HG03571 (cell line): Measurements from ENCODE around the gene GALNT18.

Source experiments
- ATAC-seq: cut with Tn5 transposase; IDR thresholded peaks from one replicate; pipeline ENCODE4 v1.9.1; 2021; ENCODE audit not compliant: unreplicated experiment

Gene GALNT18

DNA sequence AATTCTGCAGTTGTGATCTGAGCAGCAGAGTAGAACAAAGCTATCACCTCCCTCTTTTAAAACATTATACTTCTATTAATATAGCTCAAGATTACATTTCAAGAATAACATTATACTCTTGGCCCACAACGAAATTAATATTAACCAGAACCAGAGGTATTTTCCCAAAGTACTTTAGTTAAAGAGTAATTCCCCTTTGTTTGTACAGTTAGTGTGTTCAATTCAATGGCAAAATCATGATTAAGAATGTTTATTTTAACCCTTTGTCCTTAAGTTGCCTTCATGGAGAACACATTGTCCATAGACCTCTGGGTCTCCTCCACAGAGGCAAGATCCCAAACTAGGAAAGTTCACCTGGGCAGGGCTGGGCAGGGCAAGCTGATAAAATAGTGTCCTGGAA is 180.7 kb downstream of the GALNT18 start:
- no peak for ATAC-seq

DNA sequence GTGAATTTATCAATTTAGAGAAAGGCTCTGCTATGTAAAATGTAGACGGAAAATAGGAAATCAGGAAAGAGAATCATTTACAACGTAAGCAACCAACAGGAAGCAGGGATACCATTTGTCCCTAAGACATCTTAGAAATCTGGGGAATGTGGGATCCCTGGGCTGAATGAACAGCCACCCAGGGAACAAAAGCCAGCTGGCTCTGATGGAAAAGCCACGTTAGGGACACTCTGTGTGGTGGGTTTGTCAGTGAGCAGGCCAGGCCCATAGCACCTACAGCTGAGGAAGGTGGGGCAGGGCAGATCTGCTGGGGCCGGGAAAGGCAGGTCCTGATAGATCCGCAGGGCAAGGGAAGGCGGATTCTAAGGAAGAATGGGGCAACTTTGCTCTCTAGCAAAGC is 181.7 kb downstream of the GALNT18 start:
- no peak for ATAC-seq

DNA sequence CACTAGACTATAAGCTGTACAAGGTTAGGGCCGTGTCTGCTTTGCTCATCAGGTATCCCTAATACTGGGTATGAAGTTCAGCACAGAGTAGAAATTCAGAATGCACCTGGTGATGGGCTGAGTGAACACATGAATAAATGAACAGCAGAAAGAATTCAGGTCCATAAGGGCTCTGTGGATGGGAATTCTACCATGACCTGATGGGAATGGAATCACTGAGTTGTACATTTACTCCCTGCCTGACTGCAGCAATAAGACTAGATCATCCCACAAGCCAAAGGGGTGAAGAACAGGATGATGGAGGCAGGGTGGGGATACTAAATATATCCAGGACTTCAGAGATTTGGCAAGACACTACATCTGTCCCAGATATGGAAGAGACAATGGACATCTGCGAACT is 182.2 kb downstream of the GALNT18 start:
- no peak for ATAC-seq

DNA sequence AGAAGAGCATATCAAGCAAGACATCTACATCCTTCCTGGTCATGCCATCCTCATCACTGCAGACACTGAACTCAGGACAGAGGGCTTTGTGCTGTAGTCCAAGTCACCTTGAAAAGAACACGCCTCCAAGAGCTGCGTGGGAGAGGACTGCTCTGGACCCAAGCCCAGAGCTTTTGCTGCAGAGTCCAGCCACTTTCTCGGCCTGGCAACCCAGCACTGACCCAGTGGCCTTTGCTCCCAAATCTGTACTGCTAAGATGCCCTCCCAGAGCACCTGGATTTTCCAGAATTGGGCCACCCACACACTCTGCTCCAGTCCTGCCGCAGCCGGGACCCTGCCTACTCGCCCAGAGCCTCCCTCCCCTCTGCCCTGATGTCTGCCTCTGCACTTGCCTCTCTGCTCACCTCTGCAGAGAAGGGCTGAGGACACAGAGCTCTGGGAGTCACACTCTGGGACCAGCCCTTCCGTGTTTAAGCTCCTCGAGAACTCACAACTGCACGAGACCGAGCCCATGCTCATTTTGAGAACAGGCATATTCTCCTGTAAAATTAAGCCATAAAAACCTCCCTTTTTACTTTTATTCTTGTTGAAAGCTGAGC is 185.0 kb downstream of the GALNT18 start:
- no peak for ATAC-seq

DNA sequence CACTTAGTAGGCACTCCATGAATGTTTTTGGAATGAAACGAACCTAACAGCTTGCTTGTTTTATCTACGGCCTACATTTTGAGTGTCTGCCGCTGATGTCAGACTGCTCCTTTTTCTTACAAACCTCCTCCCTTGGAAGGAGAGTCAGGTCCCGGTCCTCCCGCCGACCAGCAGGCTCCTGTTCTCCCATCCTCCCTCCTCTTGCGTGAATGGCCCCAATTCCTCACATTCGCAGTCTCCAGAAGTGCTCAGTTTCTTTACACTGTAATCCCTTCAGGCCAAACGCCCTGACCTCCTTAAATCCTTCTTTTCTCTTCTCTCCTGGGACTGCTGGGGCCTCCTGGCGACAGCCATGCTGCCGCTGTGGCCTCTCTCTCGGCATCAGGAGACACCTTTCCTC is 186.2 kb downstream of the GALNT18 start:
- no peak for ATAC-seq

DNA sequence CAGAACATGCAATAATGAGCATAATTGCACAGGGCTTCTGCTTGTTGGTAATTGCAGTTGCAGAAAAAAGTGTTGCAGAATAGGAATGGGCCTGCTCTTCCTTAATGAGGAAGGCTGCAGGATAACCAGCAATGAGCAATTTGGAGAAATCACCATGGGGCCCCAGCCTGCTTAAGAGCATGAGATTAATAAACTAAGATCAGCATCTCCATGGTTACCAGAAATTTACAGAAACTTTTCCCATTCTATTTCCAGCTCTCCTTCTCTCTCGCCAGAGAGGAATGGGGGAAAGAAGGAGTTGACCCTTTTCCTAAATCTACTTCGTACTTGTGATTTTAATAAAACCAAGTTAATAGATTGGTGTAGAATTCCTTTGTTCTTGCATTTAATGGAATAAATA is 187.8 kb downstream of the GALNT18 start:
- no peak for ATAC-seq

DNA sequence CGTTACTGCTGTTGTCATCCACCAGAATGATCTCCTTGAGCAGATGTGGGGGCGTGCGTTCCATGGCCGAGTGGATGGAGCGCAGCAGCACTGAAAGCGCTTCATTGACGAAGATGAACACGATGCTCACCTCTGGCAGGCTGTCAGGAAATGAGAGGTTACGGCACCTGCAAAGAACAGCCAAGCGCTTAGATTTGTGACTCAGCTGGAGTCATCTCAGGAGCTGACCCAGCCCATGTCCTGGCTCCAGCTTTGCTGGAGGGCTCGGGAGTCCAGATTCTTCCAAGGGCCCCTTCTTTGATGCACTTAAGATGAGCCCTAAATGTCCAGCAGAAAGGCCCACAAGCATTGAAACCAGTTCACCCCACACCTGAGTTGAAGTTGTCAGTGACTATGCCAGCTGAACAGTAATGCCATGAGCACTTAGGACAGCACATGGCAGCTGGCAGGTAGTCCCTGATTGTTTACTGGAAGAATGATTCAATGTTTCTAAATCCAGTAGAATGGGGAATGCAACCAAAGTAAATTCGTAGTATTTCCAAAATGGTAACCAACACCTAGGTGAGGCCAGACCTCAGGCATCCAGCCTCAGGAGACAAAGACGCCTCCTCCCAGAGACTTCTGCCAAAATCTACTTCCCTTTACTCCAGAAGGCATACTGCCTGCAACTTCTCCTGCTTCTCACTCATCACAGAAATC is 189.0 kb downstream of the GALNT18 start:
- ATAC-seq = no peak

DNA sequence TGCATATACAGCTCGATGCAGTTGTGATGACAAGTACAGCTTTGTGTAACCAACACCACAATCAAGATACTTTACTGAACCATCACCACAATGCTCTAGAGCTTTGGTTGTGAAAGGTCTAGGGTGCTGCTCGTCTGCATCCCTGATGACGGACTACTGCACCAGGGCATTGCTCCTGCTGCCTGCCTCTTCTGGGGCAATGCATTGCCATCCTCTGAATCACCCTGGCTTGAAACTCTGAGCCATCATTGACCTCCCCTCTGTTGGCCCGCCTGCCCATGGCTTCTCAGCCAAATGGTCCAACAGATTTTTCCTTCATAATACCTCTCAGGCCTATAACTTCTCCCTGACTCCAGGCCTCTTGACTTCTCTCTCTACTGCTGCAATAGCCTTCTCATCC is 191.4 kb downstream of the GALNT18 start:
- ATAC-seq = no peak

DNA sequence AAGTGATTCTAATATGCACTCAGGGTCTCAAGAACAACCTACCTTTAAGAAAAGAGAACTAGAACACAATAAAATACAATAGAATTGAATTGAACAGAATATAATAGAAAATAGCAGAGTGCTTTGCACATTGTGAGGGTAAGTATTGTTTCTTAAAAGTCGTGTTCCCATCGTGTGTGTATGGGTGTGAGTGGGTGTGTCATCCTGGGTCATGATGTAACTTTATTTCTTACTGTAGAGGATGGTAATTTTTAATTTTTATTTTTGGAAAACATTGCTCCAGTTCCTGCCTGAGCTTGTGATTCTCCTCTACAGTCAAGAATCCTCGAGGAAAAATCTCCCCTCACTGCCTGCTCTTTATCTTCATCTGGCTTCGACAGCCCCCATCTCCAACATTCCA is 193.1 kb downstream of the GALNT18 start:
- ATAC-seq = no peak

DNA sequence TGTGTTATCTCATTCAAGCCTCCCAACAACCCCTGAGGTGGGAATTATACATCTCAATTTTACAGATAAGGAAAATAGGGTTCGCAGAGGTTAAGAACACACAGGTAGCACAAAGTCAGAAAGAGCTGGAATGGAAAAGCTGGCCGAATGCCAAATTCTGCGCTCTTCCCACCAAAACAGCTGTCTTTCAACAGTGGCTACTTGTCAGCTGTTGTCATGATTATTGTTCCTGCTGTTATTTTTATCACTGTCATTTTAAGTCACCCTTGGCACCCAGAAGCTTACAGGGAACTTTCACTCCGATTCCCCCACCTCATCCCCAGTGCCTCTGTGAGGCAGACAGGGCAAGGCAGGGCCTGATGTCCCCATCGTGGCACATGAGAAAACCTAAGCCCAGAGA is 194.3 kb downstream of the GALNT18 start:
- ATAC-seq = no peak

DNA sequence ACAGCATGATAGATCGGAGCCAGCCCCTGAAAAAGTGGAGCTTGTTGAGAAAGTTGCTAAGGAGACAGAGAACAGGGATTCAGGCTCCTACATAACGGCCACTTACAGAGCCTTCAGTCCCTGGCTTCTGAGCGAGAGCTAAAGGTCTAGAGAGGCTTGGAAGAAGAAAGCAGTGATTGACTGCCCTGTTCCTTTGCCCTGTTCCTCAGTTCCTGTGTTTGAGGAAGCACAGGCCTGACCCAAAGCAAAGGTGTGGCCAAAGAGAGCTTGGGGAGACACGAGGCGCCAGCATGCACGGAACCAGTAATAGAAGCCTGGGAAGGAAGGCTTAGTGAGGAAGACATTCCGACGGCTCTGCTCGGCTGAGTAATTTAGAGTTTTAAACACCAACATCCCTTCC is 194.7 kb downstream of the GALNT18 start:
- ATAC-seq = no peak

DNA sequence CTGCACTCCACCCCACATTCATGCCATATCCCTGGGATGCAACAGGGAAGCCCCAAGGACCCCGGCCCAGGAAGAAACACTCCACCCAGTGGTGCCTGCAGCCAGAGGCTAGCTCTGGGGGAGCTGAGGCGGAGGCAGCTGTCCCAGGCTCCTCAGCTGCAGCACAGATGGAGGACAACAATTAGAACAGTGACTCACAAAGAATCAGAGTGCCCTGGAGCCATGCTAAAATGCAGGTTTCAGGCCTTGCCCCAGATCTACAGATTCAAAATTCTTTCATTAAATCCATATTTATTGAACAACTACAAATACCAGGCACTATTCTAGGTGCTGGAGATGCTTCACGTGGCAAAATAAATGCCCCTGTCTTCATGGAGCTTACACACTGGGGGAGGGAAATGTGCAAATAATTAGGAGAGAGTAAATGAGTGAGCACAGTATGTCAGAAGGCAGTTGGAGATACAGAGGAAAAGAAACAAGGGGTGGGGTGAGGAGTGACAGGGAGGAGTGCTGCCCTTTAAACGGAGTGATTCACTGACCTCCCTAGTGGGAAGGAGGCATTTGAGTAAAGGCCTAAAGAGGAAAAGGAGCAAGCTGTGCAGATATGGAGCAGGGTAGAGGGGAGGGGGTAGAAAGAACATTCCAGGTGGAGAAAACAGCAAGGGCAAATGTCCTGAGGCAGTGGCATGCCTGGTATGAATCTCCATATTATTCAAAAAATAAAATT is 195.4 kb downstream of the GALNT18 start:
- ATAC-seq = no peak

DNA sequence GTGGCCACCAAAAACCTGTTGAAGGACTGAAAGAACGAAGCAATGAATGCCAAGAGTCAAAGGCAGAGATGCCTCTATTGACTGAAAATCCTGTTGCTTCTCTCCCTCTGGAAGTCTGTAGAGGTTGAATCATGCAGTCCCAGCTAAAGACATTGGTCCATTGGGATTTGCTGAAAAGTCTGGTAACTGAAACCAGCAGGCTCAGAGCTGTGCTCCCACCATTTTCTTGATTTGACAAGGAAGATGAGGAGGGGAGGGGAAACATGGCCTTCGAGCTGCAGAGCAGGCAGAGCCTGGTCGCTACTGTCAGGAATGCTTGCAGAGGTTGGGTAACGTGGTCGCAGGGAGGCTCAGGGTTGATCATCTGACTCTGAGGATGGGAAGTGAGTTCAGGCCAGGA is 196.0 kb downstream of the GALNT18 start:
- no peak for ATAC-seq

DNA sequence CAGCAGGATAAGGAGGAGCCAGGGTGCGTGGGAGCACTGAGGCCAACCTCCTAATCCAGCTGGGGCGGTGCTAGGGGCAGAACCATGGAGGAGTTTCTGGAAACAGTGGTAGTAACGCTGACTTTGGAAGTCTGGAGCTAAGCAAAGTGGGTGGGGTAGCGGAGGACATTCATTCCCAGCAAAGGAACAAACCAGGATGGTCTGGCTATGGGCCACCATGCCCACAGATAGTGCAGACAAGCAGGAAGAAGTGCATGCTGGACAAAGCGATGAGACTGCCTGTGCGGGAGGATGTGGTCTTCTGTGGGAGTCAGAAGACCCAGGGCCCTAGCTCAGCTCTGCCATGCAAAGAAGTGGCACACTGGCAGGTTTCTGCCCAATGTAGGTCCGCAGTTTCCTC is 197.1 kb downstream of the GALNT18 start:
- no peak for ATAC-seq

DNA sequence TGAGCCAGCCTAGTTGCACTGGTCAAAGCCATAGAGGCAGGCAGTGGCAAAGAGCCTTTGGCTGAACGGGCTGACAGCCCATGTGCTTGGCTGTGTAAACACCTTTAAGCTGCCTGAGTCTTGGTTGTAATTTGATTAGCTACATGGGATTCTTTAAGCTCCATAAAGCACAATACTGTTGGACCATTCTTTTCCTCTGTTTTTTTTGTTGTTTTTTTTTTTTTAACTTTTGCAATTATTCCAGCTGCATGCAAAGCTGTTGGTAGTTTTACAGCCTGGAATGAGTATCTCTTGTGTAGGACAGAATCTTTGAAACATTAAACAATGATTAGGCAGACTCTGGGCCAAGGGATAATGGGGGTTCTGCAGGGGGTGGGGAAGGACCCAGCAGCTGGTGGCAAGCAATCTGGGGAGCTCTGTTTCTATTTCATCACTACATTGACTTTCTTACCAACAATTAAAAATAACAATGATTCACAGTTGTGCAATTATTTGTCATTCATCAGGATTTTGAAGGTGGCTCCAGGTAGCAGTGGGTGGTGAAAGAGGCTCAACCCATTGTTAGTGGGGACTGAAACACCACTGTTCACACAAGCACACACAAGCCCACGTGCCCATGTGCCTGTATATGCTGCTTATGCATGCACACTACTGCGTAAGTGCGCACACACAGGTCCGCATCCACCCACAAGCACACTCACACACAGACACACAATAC is 199.2 kb downstream of the GALNT18 start:
- no peak for ATAC-seq

DNA sequence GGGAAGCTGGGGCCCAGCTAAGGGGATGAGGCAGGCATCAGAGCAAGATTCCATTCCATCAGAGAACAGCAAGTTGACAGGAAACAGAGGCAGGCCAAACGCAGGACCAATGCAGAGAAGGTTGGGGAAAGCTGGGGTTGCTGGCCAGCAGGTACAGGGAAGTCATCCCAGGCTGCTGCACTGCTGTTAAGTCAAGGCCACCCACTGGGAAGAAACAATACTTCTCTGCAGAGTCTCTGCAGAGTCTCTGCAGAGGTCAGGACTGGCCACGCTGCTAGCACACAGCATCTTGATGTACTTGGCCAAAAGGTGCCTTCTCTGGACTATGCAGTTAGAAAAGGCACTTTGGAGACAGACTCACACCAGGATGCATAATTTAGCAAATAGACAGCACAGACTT is 200.3 kb downstream of the GALNT18 start:
- ATAC-seq = no peak

DNA sequence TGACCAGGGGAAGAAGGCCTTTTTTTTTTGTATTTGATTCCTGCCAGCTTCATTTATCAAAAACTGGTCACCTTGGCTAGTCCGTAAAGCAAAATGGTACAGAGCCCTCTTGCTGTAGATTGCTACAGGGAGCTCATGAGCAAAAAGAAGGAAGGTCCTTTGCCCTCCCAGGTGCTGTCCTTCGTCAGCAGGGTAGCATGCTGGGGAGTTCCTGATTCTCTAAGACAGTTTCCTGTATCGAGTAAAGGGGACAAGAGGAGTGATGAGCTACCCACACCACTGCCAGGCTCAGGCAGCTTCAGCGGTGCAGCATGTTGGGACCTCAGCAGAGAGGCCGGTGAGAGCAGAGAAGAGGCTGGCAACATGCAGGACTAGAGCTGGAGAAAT is 200.9 kb downstream of the GALNT18 start:
- no peak for ATAC-seq

DNA sequence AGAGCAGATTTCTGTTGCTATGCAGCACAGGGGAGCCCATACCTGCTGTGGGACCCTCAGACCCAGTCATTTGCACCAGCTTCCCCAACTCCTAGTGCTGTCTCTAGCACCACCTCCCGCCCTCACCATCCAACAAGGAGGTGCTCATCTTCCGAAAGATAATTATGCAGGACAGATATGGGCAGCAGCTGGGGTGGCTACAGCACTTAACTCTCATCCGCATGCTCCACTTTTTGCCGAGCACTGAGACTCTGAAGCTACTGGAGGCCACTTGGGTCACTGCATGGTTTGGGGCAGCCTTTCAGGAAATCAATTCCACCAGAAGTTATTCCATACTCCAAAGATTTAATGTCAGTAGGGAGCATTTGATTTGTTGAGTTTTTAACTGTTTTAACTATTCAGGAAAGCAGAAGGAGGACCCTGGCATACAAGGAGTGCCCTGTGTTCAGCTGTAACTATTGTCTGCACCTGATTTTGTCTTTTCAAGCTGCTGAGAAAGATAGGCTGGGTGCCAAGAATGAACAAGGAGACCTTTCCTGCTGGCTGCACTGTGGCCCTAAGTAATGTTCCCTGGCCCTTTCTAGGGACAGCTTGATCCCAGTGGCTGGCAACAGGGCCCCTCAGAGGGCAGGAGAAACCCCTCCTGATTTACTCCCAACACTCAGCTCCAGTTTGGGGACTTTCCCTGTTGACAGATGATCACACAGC is 201.5 kb downstream of the GALNT18 start:
- no peak for ATAC-seq

DNA sequence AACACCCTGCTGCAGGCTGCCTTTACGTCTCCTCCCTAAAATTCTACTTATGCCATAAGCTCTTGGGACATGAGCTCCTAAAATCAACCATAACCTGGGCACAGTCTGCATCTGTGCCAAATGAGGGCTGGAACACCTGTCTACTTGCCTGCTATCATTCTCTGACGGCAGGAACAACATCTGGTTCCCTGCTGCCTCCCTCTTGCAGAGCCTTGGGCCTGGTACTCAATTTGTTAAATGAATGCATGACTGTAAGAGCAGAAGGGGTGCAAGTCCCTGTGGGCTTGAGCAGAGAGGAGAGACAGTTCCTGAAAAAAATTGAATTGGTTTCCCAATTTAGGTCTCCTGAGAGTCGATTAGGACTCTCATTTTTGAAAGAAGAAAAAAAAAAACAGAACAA is 202.1 kb downstream of the GALNT18 start:
- no peak for ATAC-seq

DNA sequence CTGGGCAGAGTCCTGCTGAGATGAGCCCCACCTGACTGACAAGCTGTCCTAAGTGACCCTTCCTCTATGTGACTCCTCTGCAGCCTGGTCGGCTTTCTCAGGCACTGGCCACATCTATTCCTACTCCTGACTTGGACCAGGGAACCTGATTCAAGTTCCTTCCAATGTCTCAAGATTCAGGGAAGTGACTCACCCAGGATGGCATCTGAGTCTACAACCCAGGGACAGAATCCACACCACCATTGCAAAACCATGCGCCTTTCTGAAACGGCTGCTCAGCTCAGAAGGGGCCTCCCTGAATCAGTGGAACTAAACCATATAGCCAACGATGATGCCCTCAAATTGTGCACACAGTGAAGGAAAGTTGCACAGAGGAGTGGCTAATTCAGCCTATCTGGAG is 204.9 kb downstream of the GALNT18 start:
- ATAC-seq = no peak

DNA sequence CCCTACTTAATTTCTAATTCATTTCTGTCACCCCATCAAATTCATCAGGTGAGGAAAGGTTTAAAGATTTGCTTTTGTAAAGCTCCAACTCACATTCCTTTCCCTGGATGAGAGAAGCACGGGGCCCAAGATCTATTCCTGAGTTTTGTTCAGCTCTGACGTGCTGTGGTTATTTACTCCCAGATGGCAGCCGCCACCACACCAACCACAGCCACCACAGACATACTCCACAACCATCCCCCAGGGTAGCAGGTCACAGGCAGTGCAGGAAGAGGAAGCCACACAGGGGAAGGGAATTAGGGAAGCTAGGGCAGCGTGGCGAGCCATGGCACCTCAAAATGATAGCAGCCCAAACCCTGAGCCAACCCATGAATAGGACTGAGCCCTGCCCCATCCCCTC is 205.3 kb downstream of the GALNT18 start:
- no peak for ATAC-seq
